OCI-LY7 (cell line): ENCODE measurements around the gene TBC1D10A. TPM values are rescaled to one million over a fixed set of nuclear protein-coding genes. Genes with fewer than 3 reads are reported as not detected.

Experiments
- BruUV-seq: library from RNA; stranded (reverse); fragments of 400-500 nt; replicated peaks from 2 replicates; lab custom pipeline; 2021; lab: Mats Ljungman, UMichigan
- CTCF ChIA-PET: fragments of 300-600 bp; sonication (Branson Sonifier 250); formaldehyde crosslinking; loops from one replicate; lab custom pipeline; 2022; ENCODE audit warnings: antibody characterized with exemption; ENCODE audit not compliant: unreplicated experiment; lab: Charles Lee
- POLR2A ChIA-PET: fragments of 300-600 bp; sonication (Branson Sonifier 250); formaldehyde crosslinking; loops from one replicate; lab custom pipeline; 2022; ENCODE audit warnings: antibody characterized with exemption; lab: Charles Lee
- DNase-seq: peaks from one replicate; pipeline ENCODE4 v3.0.0-alpha.2; 2015; ENCODE audit warnings: low spot score
- H2AFZ ChIP-seq: fragments of 200-600 bp; sonication (generic), shearing (Covaris generic); 2 replicates; pipeline ENCODE4 v1.6.1; 2014; ENCODE audit warnings: mild to moderate bottlenecking, antibody characterized with exemption, low read length, moderate library complexity
- H3K27ac ChIP-seq: fragments of 200-600 bp; sonication (generic); 2 replicates; pipeline ENCODE4 v1.5.1; 2014; ENCODE audit warnings: mixed run types, low read depth, mild to moderate bottlenecking, moderate library complexity, low read length, inconsistent platforms; ENCODE audit not compliant: poor library complexity, severe bottlenecking
- H3K36me3 ChIP-seq: fragments of 200-600 bp; sonication (generic); 2 replicates; pipeline ENCODE4 v1.6.1; 2014; ENCODE audit warnings: mild to moderate bottlenecking, antibody characterized with exemption, low read length, moderate library complexity, mixed read lengths; ENCODE audit not compliant: insufficient read depth
- H3K4me1 ChIP-seq: fragments of 200-600 bp; sonication (generic); 2 replicates; pipeline ENCODE4 v1.5.1; 2014; ENCODE audit warnings: mild to moderate bottlenecking, low read length; ENCODE audit not compliant: insufficient read depth, poor library complexity, severe bottlenecking
- H3K4me2 ChIP-seq: fragments of 200-600 bp; sonication (generic); 2 replicates; pipeline ENCODE4 v1.6.1; 2014; ENCODE audit warnings: mild to moderate bottlenecking, low read length
- H3K4me3 ChIP-seq: fragments of 200-600 bp; sonication (generic); 2 replicates; pipeline ENCODE4 v1.5.1; 2014; ENCODE audit warnings: mild to moderate bottlenecking, low read depth, low read length; ENCODE audit not compliant: poor library complexity, severe bottlenecking
- H3K79me2 ChIP-seq: fragments of 200-600 bp; sonication (generic); 2 replicates; pipeline ENCODE4 v1.6.1; 2016; ENCODE audit warnings: low read depth, mild to moderate bottlenecking, low read length, moderate library complexity, mixed read lengths; ENCODE audit not compliant: insufficient read depth
- H3K9me2 ChIP-seq: fragments of 200-600 bp; sonication (generic); 2 replicates; pipeline ENCODE4 v1.6.1; 2016; ENCODE audit warnings: mild to moderate bottlenecking, low read length, mixed read lengths; ENCODE audit not compliant: insufficient read depth
- H3K9me3 ChIP-seq: fragments of 200-600 bp; sonication (generic); 2 replicates; pipeline ENCODE4 v1.6.1; 2014; ENCODE audit warnings: mild to moderate bottlenecking, mixed run types, low read length, mixed read lengths
- H4K20me1 ChIP-seq: fragments of 200-600 bp; sonication (generic); 2 replicates; pipeline ENCODE4 v1.6.1; 2014; ENCODE audit warnings: mild to moderate bottlenecking, antibody characterized with exemption, low read length, moderate library complexity, mixed read lengths; ENCODE audit not compliant: insufficient read depth
- EZH2phosphoT487 ChIP-seq: fragments of 200-600 bp; sonication (generic); IDR thresholded peaks from 2 replicates; pipeline ENCODE4 v1.6.1; 2018; ENCODE audit warnings: low read depth, borderline replicate concordance, mild to moderate bottlenecking, mixed run types, antibody characterized with exemption, low read length, moderate library complexity, mixed read lengths
- intact Hi-C: fragments of 100-400 bp; cut with micrococcal nuclease; formaldehyde crosslinking; loops from one replicate; pipeline ENCODE4 v1.10.0; 2022; ENCODE audit not compliant: unreplicated experiment
- total RNA-seq, 2 experiments: library from RNA; depleted of rRNA in 1 of 2; stranded (reverse); fragments of >200 nt in 1 of 2; shearing (Covaris generic) in 1 of 2; gene quantifications; 2 replicates each; pipeline ENCODE4 v1.2.3, GENCODE V29; 2014 to 2022
- TF ChIP-seq, protein P1 (sequence below): fragments of 200-600 bp; sonication (generic); conservative IDR thresholded peaks from 2 replicates; pipeline ENCODE4 v1.5.1; 2014; ENCODE audit warnings: mild to moderate bottlenecking, antibody characterized with exemption, low read length, moderate library complexity, mixed read lengths

Gene TBC1D10A
- total RNA-seq, 2 experiments from 2014 or later: 15.1 to 16.2 TPM

DNA sequence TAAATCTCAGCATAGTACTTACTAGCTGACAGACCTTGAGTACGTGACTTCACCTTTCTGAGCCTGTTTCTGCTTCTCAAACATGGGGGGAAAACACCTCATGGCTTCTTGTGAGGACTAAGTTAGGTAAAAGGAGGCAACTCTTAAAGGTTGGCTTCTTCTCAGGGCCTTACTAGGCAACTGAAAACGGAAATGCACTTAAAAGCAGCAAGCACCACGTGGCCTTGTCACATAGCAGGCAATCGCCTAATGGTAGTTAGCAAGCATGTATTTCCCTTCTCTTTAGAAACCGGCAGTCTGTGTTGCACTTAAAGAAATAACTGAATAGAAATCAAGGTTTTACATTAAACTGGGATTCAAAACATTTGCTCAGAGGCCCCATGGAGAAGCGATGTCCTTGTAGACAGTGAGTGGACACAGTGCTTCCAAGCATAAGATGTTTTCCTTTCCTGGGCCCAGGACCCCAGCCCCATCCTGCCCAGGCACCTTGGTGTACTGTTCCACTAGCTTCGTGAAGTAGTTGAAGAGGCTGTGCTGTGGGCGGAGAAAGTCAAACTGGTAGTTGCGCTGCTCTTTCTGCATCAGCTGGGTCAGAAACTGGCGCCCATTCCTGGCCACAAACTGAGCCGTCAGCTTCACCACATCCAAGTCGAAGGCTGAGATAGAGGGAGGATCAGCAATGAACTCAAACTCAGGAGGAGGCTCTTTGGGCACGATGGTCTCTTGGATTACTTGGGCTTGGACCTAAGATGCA lies 17.9 kb upstream of the TBC1D10A start:
- DNase-seq: no peak
- TF ChIP-seq EZH2phosphoT487: no peak
- TF ChIP-seq, protein P1, sequence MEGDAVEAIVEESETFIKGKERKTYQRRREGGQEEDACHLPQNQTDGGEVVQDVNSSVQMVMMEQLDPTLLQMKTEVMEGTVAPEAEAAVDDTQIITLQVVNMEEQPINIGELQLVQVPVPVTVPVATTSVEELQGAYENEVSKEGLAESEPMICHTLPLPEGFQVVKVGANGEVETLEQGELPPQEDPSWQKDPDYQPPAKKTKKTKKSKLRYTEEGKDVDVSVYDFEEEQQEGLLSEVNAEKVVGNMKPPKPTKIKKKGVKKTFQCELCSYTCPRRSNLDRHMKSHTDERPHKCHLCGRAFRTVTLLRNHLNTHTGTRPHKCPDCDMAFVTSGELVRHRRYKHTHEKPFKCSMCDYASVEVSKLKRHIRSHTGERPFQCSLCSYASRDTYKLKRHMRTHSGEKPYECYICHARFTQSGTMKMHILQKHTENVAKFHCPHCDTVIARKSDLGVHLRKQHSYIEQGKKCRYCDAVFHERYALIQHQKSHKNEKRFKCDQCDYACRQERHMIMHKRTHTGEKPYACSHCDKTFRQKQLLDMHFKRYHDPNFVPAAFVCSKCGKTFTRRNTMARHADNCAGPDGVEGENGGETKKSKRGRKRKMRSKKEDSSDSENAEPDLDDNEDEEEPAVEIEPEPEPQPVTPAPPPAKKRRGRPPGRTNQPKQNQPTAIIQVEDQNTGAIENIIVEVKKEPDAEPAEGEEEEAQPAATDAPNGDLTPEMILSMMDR: no peak
- POLR2A ChIA-PET: no interaction called here

DNA sequence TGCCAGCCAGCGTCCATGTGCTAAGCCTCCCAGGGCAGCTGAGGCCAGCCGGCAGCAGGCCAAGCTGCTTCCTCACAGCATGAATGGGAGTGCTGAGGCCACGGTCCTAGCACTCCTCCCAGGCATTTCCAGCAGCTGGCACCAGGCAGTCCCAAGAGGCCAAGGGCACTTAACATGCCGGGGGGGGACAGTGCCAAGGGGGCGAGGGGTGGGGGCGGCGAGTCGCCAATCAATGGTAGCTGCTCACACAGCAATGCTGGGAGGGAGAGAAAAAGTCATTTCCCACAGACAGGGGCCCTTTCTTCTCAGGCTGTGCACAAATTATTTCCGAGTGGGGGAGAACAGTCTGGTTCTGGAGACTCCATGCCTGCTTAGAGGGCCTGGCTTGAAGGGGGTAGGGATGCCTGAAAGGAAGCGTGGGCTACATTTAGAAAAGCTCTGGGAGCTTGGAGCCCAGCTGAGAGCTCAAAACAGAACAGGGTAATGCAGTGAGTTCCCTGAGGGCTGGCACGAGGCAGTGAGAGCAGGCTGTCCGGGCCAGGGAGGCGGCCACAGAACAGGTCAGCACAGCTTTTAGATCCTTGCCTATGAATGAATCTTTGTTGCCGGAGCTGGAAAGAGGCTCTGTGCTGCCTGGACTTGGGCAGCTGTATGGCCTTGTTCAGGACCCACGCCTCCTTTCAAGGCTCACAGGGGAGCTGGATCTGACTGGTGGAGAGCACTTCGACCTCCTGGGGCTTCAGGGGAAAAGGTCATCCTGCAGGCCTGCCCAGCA lies 14.4 kb upstream of the TBC1D10A start:
- Histone ChIP-seq H3K4me1 (no peaks in the 10 kb centered on the region), H3K4me3 (no peak overlapping the region), H2AFZ (no peak overlapping the region), H3K4me2 (no peak overlapping the region), H4K20me1 (no peaks in the 10 kb centered on the region), H3K27ac (no peak overlapping the region), H3K79me2 (no peaks in the 10 kb centered on the region), H3K36me3 (peaks cover 98% of the 10 kb centered on the region), H3K9me3 (no peaks in the 10 kb centered on the region), H3K9me2 (no peaks in the 10 kb centered on the region)
- POLR2A ChIA-PET: interaction anchor here (0.5 kb wide), 1 partner anchor 33 kb away, joined by 3 read pairs; no protein-coding TSS in a partner anchor
- DNase-seq: no peak
- intact Hi-C loops: no loop called here
- no TSS peak for BruUV-seq
- TF ChIP-seq, protein P1: no peak
- no peak for TF ChIP-seq EZH2phosphoT487
- CTCF ChIA-PET: no interaction called here

More for the DNA sequence above, 17.9 kb upstream of the TBC1D10A start:
- H3K27ac ChIP-seq: no peak overlapping the region
- H3K9me3 ChIP-seq: no peaks in the 10 kb centered on the region
- intact Hi-C loops: no loop called here
- BruUV-seq: no TSS peak
- no peaks in the 10 kb centered on the region for H4K20me1 ChIP-seq
- H3K9me2 ChIP-seq: no peaks in the 10 kb centered on the region
- H3K79me2 ChIP-seq: peaks cover 14% of the 10 kb centered on the region; the same call in 1 of the 2 replicates
- no peaks in the 10 kb centered on the region for H3K4me1 ChIP-seq
- CTCF ChIA-PET: no interaction called here
- no peak overlapping the region for H3K4me2 ChIP-seq
- H3K4me3 ChIP-seq: no peak overlapping the region
- peaks cover 100% of the 10 kb centered on the region for H3K36me3 ChIP-seq
- no peak overlapping the region for H2AFZ ChIP-seq
